Gastroesophageal sphincter (tissue), 4 donors: Measurements from ENCODE around the gene ZNF804A. TPM values are rescaled to one million over a fixed set of nuclear protein-coding genes. Genes with fewer than 3 reads are reported as not detected.

Experiments
- ATAC-seq: fragments of 150-250 bp; one replicate; pipeline ENCODE4 v1.9.1; 2016; ENCODE audit warnings: mild to moderate bottlenecking, moderate library complexity
- H3K27ac ChIP-seq, 4 donors: fragments of 200-600 bp; sonication (generic) in 3 of 4; 1 replicate in 3 of 4; 2 replicates in 1 of 4; pipeline ENCODE4 v1.5.1; 2016 to 2019
- H3K27me3 ChIP-seq: fragments of 200-600 bp; sonication (generic); one replicate; pipeline ENCODE4 v1.5.1; 2019
- H3K36me3 ChIP-seq, 2 donors: fragments of 200-600 bp; sonication (generic); one replicate each; pipeline ENCODE4 v1.5.1; 2019; ENCODE audit warnings: control low read depth in 1 of 2
- H3K4me1 ChIP-seq, 3 donors: fragments of 200-600 bp; sonication (generic); 1 replicate in 2 of 3; 2 replicates in 1 of 3; pipeline ENCODE4 v1.5.1; 2016 to 2019; ENCODE audit warnings: control low read depth in 2 of 3
- H3K4me3 ChIP-seq, 2 donors: fragments of 200-600 bp; sonication (generic); one replicate each; pipeline ENCODE4 v1.5.1; 2019; ENCODE audit warnings: mild to moderate bottlenecking in 1 of 2, moderate library complexity in 1 of 2
- H3K9me3 ChIP-seq, 3 donors: fragments of 200-600 bp; sonication (generic); one replicate each; pipeline ENCODE4 v1.5.1; 2017 to 2019; ENCODE audit warnings: control low read depth in 2 of 3
- CTCF ChIP-seq, 4 experiments: fragments of 200-600 bp in 2 of 4; fragments of 450-650 bp in 2 of 4; sonication (generic) in 1 of 4; IDR thresholded peaks; one replicate each; pipeline ENCODE4 v1.5.1; 2017 to 2019; ENCODE audit warnings: antibody characterized with exemption in 4 of 4, mild to moderate bottlenecking in 2 of 4, moderate library complexity in 2 of 4
- EP300 ChIP-seq: sonication (generic); formaldehyde crosslinking; IDR thresholded peaks from one replicate; pipeline ENCODE4 v1.6.1; 2017; ENCODE audit warnings: antibody characterized with exemption, mild to moderate bottlenecking
- POLR2A ChIP-seq, 2 donors: fragments of 450-650 bp; IDR thresholded peaks; one replicate each; pipeline ENCODE4 v1.6.1; 2017; ENCODE audit warnings: antibody characterized with exemption in 2 of 2, mild to moderate bottlenecking in 2 of 2, moderate library complexity in 1 of 2
- POLR2AphosphoS5 ChIP-seq: sonication (generic); formaldehyde crosslinking; IDR thresholded peaks from one replicate; pipeline ENCODE4 v1.6.1; 2017; ENCODE audit warnings: antibody characterized with exemption
- WGBS, 2 donors: methylation state at CpG; one replicate each; pipeline ENCODE4 v1.1.5; 2018; ENCODE audit warnings: low coverage in 1 of 2; 5-methylcytosine and 5-hydroxymethylcytosine counted together
- total RNA-seq, 4 donors: library from RNA; depleted of rRNA; stranded (reverse); fragments of >200 nt; gene quantifications; one replicate each; pipeline ENCODE4 v1.1.0, GENCODE V29; 2016

Gene ZNF804A
- total RNA-seq, 4 donors from 2014 or later: under 0.01 to 0.08 (median 0.07) TPM; not detected in 1

- ATAC-seq: no peak
- Histone ChIP-seq H3K36me3 (no peaks in the 10 kb centered on the region), H3K27me3 (no peaks in the 10 kb centered on the region), H3K27ac (no peak overlapping the region), H3K4me1 (peaks cover 0 to 18% (median 0%) of the 10 kb centered on the region in 3 donors), H3K4me3 (no peak overlapping the region), H3K9me3 (no peaks in the 10 kb centered on the region)
- TF ChIP-seq CTCF (IDR thresholded peaks at IDR 0.05): no peak
- no peak for TF ChIP-seq EP300
- no peak for TF ChIP-seq POLR2AphosphoS5
- no peak for TF ChIP-seq POLR2A (IDR thresholded peaks at IDR 0.05)
- WGBS, 2 donors: 88 to 90% methylated on average over 4 of the region's 4 CpGs
Measured at GRCh38 chr2:184906160-184906559, 307.8 kb downstream of the ZNF804A start.

GRCh38 chr2:184906709-184907108 is 308.4 kb downstream of the ZNF804A start:
- Histone ChIP-seq H3K9me3 (no peaks in the 10 kb centered on the region), H3K27ac (no peak overlapping the region), H3K27me3 (no peaks in the 10 kb centered on the region), H3K4me3 (no peak overlapping the region), H3K4me1 (peaks cover 0 to 18% (median 0%) of the 10 kb centered on the region in 3 donors), H3K36me3 (no peaks in the 10 kb centered on the region)
- ATAC-seq: no peak
- 82 to 100% methylated on average over 1 of the region's 1 CpG for WGBS, 2 donors
- TF ChIP-seq EP300 (no peak), POLR2A (IDR thresholded peaks at IDR 0.05) (no peak), POLR2AphosphoS5 (no peak), CTCF (IDR thresholded peaks at IDR 0.05) (no peak)

GRCh38 chr2:184908966-184909365 is 310.6 kb downstream of the ZNF804A start:
- Histone ChIP-seq H3K27me3 (no peaks in the 10 kb centered on the region), H3K4me3 (no peak overlapping the region), H3K9me3 (peaks cover 0 to 9% (median 0%) of the 10 kb centered on the region in 3 donors), H3K4me1 (peaks cover 0 to 18% (median 0%) of the 10 kb centered on the region in 3 donors), H3K27ac (no peak overlapping the region), H3K36me3 (no peaks in the 10 kb centered on the region)
- WGBS, 2 donors: 7 to 9% methylated on average over 1 of the region's 1 CpG
- no peak for ATAC-seq
- TF ChIP-seq POLR2A (IDR thresholded peaks at IDR 0.05): no peak
- TF ChIP-seq EP300: no peak
- TF ChIP-seq CTCF (IDR thresholded peaks at IDR 0.05): no peak
- TF ChIP-seq POLR2AphosphoS5: no peak

- no peaks in the 10 kb centered on the region for H3K4me1 ChIP-seq
- H3K4me3 ChIP-seq: no peak overlapping the region
- 6 to 14% methylated on average over 2 to 3 of the region's 3 CpGs for WGBS, 2 donors
- TF ChIP-seq POLR2AphosphoS5: no peak
- no peak for TF ChIP-seq POLR2A (IDR thresholded peaks at IDR 0.05)
- no peak for TF ChIP-seq EP300
- TF ChIP-seq CTCF (IDR thresholded peaks at IDR 0.05): no peak
- peaks cover 0 to 2% (median 0%) of the 10 kb centered on the region in 3 donors for H3K9me3 ChIP-seq
- H3K36me3 ChIP-seq: no peaks in the 10 kb centered on the region
- no peak overlapping the region for H3K27ac ChIP-seq
- no peak for ATAC-seq
- H3K27me3 ChIP-seq: no peaks in the 10 kb centered on the region
Measured at GRCh38 chr2:184920451-184920965, 322.2 kb downstream of the ZNF804A start.

GRCh38 chr2:184921676-184922075 is 323.3 kb downstream of the ZNF804A start:
- no peak overlapping the region for H3K27ac ChIP-seq

More at GRCh38 chr2:184921676-184922075, 323.3 kb downstream of the ZNF804A start:
- WGBS, 2 donors: 24 to 35% methylated on average over 2 of the region's 2 CpGs
- peaks cover 0 to 11% (median 0%) of the 10 kb centered on the region in 3 donors for H3K9me3 ChIP-seq
- H3K36me3 ChIP-seq: no peaks in the 10 kb centered on the region
- no peaks in the 10 kb centered on the region for H3K27me3 ChIP-seq
- no peak for ATAC-seq
- TF ChIP-seq EP300: no peak
- no peak for TF ChIP-seq CTCF (IDR thresholded peaks at IDR 0.05)
- no peak for TF ChIP-seq POLR2AphosphoS5
- TF ChIP-seq POLR2A (IDR thresholded peaks at IDR 0.05): no peak
- no peaks in the 10 kb centered on the region for H3K4me1 ChIP-seq
- H3K4me3 ChIP-seq: no peak overlapping the region
